HepG2 (cell line): ENCODE results near the gene CES5A.
"Not testable (repeated sequence)": the region's sequence is repeated elsewhere in the genome, so short reads cannot be mapped to it uniquely, and the experiment has no call there.

Experiments used
- CHD2 ChIP-seq: IDR thresholded peaks from 2 replicates; pipeline ENCODE4 v1.6.1; 2011; ENCODE audit warnings: low read depth, low read length, improper control_type of control experiment
- TAF1 ChIP-seq: sonication (generic); formaldehyde crosslinking; IDR thresholded peaks from 2 replicates; pipeline ENCODE4 v1.4.0; 2020; ENCODE audit warnings: missing genetic modification reagents

DNA sequence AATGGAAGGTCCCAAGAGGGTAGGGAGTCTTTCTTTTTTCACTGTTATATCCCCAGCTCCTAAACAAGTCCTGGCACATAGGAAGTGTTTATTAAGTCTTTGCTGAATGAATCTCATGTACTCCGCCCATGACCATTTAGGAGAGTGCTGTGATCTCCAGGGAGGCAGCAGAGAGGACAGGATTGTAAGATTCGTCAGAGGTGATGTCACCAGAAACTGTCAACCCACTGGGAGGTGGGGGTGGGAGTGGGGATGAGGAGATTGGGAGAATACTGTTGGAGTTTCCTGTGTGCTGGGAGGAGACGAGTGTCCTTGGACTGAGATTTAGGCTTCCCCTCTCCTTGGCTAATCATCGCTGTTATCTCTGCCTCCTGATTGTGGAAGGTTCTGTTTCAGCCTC, 59.0 kb downstream of the CES5A start:
- TF ChIP-seq CHD2, TAF1: not testable (repeated sequence)
